HG02973 (cell line): ENCODE results near the gene ACOX2.
A peak's percentile ranks its signal among the peaks of the same experiment; 100 is the strongest.

Experiments
- ATAC-seq: cut with Tn5 transposase; IDR thresholded peaks from one replicate; pipeline ENCODE4 v1.9.1; 2021; ENCODE audit warnings: moderate library complexity; ENCODE audit not compliant: unreplicated experiment

Gene ACOX2

DNA sequence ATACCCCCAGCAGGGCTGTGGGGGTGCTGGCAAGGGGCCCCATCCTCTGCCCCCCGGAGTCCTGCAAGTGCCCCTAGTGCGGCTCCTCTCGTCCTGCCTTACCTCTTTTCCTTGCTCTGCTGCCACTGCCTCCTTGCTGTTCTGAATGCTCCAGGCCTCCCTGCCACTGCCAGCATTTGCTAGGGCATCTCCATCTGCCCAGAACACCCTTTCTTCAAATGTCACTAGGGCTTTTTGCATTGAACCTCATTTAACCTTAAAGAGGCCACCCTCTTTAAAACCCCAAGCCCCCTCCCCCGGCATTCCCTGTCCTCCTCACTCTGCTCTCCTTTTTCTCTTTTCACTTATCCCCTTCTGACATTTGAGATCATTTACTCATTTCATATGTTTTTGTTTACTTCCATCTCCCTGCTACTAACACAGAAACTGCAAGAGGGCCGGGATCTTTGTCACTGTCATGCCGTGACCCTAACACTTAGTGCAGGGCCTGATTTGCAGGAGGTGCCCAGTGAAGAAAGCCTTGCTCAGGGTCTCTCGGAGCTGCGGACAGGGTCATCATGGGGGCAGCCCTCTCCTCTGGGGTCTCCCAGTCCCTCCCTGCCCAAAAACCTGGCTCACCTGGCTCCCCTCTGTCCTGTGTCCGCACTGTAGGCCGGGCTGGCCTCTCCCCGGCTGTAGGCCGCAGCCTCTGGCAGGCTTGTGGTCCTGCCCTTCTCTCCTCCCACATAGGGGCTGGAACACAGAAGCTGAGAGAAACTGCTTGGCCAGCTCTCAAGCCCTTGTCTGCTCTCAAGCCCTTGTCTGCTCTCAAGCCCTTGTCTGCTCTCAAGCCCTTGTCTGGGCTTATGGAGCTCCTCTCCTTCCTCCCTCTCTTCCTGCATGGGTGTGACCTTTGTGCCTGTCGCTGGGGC, at the start of gene ACOX2:
Gene ACOX2, minus strand, starts transcription at position 690 of the 911 bp plus-strand sequence. CDS start 2,084 bp downstream, outside the sequence.
- no peak for ATAC-seq

DNA sequence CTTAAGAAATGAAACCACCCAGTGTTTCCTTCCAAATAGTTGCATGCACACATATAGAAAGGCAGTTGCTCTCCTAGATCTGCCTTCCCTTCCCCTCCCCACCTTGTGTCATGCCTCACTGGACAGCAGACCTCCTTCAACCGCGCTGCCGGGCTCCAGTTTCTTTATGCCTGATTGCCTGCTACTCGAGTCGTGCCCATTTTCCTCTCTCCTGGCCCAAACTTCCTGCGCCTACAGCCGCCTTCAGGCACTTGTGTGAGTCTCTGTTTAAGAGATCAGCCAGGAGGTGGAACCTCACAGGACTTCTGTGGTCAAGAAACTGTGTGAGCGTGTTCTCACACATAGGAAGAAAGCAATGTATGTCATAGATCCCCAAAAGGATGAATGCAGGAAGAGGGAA, 49.0 kb upstream of the ACOX2 start:
- ATAC-seq, result no peak

DNA sequence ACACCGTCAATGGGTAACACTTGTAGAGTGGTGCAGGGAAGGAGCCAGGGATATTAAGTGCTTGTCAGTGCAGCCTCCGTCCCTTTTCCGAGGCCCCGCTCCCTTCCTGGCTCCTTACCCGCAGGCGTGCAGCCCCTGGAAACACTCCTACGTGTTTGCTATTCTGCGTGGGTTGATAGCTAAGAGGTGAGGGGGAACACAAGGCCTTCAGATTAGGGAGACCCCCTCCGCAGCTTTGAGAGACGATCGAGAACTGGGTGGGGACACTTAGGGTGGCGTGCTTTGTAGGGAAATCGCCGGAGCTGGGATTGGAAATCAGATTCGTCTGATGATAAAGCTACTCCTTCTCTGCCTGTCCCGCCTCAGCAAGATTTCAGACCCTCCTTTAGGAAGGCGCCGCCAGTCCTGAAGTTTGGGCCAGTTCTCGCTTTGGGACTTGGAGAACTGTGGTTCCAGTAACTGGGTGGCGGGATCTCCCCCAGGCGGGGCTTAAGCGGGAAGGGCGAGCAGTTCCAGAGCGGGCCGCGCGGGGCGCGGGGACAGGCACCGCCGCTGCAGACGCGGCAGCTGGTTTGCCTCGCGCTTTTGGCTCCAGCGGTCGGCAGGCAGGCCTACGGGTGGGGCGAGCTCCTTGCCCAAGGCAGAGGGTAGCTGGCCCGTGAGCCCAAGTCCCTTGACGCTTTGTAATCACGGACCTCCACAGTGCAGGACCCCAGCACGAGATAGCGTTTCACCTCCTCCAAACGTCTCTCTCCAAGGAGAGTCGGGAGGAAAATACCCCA, 48.2 kb upstream of the ACOX2 start:
- ATAC-seq, result peak; percentile 98

DNA sequence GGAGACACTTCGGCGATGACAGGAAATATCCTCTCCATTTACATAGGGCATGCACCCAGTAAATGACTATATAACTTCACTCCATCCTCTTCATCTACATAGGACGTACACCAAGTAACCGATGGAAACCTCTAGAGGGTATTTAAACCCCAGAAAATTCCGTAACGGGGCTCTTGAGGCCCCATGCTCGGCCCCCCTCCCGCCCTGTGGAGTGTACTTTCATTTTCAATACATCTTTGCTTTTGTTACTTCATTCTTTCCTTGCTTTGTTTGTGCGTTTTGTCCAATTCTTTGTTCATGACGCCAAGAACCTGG, 47.7 kb upstream of the ACOX2 start:
- no peak for ATAC-seq

DNA sequence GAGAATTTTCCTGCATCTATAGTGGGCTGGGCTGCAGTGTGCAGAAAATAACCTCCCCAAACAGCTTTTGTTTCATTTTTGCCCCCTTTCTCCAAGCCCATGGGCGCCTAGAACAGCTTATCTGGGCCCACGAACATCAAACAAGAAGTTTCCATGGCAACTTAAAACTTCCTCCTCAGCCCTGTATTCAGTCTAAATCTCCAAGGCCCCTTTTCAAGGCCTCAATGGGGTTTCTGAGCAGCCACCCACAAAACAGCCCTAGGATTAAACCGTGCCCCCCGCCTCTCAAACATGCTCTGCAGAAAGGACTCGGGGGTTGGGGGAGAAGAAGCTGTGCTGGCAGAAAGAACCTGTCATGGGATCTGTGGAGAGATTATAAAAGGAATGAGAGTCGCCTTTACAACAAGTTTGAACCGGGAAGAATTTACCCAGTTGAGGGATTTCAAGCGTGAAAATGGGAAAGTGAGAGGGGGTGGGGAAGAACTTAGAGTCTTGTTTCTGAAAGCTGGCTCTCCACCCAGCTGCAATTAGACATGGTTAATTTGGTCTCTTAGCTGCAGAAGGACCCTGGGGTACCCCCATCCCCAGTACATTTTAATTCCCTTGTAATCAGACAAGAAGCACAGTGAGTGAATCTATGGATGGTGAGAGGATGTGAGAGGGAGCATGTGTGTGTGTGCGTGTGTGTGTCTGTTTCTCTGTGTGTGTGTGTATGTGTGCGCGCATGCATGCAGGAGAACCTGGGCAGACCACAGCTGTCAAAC, 44.5 kb upstream of the ACOX2 start:
- ATAC-seq, result no peak

DNA sequence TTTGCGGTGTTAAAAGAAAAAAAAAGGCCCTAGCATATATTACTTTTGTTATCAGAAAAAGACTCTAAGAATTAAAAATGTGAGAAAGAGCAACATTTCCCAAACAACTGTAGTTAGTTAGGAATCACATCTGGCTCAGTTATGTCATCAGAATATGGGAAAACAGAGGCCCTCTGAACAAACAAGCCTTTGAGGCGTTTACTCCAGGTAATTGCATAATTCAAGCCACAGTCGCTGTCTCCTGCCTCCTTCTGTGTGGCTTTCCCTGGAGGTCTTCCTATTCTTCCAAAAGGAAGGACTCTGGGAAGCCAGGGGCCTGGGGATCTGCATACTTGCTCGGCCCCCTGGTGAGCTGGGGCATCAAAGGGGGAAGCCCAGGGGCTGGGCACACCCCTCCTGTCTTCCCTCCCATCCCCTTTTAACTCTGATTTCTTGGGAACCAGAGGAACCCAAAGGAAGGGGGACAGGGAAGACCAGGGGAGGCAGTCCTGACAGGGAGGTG, 43.9 kb upstream of the ACOX2 start:
- no peak for ATAC-seq

DNA sequence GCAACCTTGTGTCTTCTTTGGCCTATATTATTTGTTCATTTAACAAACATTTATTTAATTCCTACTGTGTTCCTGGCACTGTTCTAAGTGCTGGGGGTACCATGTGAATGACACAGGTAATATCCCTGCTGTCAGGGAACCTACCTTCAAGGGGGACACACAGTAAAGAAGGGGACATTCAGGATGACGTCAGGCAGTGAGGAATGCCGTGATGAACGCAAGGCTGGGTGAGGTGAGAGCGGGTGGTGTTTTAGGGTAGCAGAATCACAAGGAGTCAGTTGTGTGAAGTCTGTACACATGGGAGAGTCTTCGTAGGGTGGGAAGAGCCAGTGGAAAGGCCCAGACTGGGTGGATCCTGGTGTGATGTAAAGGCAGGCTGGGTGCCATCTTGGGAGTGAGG, 41.9 kb upstream of the ACOX2 start:
- no peak for ATAC-seq

DNA sequence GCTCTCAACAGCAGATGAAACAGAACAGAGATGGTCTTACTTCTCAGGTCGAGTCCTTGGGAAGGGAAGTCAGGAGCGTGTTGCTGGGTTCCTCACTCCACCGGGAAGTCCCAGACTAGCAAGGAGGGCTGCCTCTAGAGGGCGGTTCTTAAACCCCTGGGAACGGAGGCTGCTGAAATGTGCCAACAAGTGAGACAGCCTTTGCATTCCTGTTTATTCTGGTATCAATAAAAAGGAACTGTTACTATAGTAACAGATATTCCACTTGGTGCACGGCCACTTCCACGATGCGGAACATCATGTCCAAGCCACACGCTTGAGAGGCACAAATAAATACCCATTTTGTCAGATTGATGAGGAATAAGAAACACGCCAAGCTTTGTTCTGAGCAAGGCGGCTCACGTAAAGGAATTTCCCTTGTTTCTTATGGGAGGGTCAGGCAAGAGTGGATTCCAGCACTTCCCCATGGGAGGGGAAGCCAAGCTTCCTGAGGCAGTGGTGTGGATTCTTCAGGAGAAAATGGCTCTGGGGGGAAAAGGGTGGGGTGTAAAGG, 40.4 kb upstream of the ACOX2 start, which contains the start of gene FAM107A:
Gene FAM107A, minus strand, starts transcription at position 123 of the 553 bp plus-strand sequence. CDS start 7,531 bp downstream, outside the sequence.
- ATAC-seq, result no peak

DNA sequence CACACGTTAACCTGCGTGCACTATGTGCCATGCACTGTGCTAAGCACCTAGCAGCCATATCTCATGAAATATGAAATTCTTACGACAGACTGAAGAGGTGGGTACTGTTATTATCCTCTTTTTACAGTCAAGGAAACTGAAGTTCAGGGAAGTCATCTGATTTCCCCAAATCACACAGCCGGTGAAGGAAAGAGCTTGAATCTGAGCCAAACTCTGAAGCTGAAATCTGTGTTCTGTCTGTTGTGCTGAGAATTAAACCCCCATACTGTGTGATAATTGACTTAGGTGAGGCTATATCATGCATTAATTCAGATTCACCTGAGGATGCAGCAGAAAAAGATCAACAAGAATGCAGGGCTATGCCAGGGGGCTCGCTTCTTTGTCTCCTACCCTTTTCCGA, 39.7 kb upstream of the ACOX2 start:
- ATAC-seq, result no peak

DNA sequence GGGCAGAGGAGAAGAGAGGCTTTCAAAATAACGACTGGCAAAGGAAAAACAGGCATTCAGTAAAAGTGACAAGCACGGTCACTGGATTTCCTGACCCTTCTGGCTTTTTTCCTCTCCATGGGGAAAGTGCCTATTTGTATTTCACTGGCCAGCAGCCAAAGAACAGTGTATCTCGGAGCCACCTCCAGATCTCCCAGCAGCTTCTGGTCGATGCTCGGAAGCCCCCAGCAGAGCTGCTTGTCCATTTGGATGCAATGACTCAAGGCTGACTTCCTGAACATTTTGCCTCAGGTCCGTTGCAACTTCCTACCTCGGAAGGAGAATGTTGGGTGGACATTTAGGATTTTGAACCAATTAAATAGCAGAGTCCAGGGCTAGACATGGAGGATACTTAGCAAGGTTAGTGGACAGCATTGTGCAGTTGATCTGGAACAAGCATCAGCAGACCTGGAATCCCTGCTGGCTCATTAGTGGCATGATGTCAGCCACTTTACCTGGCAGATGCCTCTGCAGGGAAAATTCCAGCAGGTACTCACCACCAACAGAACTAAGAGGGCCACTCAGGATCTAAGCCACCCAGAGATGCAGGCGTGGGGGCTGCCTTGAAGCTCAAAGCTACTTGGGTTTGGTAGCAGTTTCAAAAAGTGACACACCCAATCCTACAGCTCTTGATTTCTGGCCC, 39.1 kb upstream of the ACOX2 start:
- no peak for ATAC-seq

DNA sequence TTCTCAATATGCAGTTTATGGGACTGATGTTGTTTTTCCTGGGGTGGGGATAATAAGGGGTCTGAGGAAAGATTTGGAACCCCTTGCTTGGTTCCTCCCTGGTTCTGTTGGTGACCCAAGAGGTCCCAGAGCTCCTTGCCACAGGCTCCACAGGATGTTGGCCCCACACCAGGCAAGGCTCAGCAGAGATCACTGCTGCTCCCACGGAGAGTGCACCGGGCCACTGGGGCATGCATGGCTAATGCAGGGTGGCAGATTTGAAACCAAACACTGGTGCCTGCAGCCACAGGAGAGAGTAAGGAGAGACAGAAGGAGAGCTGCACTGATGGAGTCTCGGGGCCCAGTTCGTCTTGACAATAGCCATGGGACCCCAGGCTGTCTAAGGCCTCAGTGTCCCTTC, 37.7 kb upstream of the ACOX2 start:
- no peak for ATAC-seq

DNA sequence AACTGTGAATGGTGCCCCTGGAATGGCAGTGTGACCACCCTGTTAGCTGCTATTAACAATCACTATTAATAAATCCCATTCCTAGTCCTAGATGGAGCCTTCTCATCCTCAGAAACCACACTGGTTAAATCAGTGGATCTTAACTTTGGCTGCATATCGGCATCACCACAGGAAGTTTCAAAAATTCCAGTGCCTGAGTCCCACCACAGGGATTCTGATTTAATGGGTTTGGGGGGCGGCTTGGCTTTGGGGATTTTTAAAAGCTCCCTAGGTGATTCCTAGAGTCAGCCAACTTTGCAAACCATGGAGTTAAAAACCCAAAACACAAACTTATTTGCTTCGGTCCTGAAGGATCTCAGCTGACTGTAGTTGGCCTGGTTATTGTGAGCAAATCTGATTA, 37.1 kb upstream of the ACOX2 start:
- no peak for ATAC-seq

DNA sequence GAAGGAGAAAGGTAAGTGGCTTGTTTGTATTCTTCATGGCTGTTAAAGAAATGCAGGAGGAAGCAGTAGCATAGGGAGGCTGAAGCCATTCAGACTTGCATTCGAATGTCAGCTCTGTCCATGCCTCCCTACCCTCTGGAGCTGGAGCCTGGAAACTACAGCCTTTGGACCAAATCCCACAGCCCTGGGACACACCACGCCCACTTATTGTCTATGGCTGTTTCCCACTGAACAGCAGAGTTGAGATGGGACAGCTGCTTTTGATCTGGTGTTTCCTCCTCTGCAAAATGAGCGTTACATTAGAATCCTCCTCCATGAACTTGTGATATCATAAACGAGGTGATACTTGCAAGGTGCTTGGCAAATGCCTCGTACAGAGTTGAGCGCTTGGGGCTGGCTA, 36.6 kb upstream of the ACOX2 start:
- no peak for ATAC-seq

DNA sequence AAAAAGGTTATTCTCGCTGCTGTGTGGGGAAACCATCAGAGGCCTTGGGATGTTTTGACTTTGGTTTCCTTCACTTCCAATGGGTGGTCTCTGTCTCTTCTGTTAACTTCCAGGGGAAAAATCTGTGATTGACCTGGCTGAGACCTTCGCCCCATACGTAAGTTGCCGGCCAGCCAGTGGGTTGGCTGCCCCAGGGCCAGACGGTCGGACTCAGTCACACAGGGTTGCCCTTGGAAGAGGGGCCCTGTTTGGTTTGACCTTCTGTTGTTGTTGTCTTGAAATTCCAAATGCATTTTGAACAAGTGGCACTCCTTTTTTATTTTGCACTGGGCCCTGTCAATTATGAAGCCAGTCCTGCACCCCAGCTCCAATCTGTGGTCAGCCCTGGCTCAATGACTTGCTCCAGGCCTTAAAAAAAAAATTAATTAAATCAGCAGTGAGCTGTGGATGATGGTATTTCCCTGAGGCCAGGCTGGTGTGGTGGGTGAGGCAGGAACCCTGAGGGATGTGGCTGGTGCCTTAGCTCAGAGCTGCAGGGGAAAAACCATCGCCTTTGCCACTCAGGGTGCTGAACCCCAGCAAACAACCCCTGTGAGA, 35.7 kb upstream of the ACOX2 start:
- ATAC-seq, result no peak

DNA sequence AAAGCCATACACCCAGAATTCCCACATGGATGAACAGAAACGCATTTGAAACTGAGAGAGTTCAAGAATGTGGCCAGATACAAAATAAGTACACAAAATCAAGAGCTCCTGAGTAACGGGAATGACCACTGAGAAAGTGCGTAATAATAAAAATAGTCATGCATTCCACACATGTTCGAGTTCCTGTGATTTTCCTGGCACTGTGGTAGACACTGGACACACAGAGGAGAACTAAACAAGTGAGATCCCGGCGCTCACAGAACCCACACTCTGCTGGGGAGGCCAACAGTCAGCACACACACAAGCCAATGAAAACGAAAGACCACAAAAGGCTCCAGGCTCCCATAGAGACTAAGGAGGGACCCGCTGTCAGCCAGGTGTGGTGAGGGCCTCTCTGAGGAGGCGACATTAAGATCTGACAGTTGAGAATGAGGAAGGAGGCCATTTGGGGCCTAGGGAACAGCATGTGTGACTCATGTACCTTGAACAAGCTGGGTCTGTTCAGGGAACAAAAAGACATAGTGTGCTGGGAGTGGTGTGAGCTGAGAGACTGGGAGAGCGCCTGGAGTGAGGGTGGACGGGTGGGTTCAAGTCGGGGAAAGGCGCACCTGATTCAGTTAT, 35.1 kb upstream of the ACOX2 start:
- ATAC-seq, result no peak

DNA sequence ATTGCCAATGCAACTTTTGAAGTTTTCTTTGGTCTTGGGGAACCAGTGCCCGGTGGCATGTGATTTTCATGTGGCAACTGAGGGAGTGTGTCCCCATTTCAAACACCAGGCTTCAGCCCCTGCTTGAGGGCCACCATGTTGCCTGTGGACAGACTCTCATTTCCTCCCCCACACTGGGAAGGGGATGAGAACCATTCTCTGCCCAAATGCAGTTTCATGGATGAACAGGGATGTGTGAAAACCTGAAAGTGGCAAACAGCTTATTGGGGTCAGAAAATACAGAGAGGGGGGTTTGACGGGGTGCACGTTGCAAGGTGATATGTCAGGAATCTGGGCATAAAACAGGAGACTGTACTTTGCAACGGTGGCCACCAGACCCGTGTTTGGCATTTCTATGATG, 33.9 kb upstream of the ACOX2 start:
- ATAC-seq, result no peak

DNA sequence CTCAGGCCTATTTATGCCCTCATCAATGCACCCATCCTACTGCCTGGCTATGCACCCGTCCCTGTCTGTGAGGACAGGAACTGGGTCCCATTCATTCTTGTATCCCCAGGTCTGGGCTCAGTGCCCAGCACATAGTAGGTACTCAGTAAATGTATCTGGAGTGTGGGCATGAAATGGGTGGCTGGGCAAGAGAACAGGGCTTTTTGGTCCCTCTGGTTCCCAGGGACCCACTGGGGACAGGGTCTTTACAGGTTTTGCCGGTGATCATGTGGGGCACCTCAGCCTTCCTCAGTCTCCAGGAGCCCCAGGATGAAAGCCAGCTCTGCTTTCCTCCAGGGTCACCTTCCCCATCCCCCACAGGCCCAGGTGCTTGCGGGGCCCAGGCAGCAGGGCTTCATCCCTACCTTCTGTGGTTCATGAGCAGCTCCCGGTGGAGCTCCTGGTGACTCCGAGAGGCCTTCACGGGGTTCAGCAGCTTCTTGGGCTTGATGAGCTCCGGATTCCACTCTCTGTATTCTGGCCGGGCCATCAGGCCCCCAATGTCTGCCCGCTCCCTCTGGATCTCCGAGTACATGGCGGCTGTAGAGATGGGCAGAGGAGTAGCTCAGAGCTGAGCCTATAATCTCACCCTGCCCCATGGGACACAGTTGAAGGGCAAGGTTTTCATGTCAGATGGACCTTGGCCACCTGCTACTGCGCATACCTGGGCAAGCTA, 32.5 kb upstream of the ACOX2 start:
- no peak for ATAC-seq

DNA sequence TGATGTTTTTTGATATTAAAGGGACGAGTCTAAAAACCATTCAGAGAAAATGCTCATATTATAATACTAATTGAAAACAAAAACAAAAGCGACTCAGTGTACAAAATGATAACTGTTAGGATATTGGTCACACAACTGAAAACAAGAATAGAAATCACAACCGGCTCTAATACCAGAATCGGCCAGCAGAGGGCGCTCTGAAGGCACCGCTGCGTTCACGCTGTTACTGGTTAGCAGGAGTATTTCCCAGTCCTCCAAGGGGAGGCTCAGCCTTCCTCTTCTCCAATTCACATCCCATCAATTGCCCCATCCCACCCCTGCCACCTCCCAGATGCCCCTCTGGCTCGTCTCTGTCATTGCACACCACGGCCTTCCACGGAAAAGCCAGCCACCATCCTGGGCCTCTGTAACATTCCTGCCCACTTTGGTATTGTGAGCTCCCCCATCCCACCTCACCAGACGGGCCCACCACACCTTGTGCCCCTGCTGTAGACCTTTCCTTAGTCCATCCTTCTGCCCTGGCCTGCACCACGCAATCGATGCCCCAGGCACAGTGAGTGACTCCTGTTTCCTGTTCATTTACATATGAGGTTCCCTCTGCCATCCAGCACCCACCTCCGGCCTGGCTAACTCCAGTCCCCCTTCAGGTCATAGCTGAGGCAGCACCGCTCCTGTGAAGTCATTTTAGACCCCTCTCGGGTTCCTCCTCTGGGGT, 31.7 kb upstream of the ACOX2 start:
- ATAC-seq, result peak; percentile 48
